A673 (cell line): ENCODE measurements around the gene TWSG1. TPM values are rescaled to one million over a fixed set of nuclear protein-coding genes. Genes with fewer than 3 reads are reported as not detected.

Experiments used
- BruUV-seq: library from RNA; stranded (reverse); fragments of 400-500 nt; replicated peaks from 2 replicates; lab custom pipeline; 2021; lab: Mats Ljungman, UMichigan
- CTCF ChIA-PET: fragments of 300-600 bp; sonication (Branson Sonifier 250); formaldehyde crosslinking; loops from one replicate; lab custom pipeline; 2022; ENCODE audit warnings: antibody characterized with exemption; lab: Charles Lee
- POLR2A ChIA-PET: fragments of 300-600 bp; sonication (Branson Sonifier 250); formaldehyde crosslinking; loops from one replicate; lab custom pipeline; 2022; ENCODE audit warnings: antibody characterized with exemption; ENCODE audit not compliant: low non-redundant PET; lab: Charles Lee
- DNase-seq: peaks from one replicate; pipeline ENCODE4 v3.0.0-alpha.2; 2015; ENCODE audit warnings: low spot score
- H3K27ac ChIP-seq: fragments of 200-600 bp; sonication (generic); 2 replicates; pipeline ENCODE4 v1.5.1; 2016; ENCODE audit warnings: mixed run types, low read depth, mild to moderate bottlenecking, mixed read lengths, antibody characterized with exemption, low read length; ENCODE audit not compliant: poor library complexity, severe bottlenecking
- H3K27me3 ChIP-seq: fragments of 200-600 bp; sonication (generic); replicated peaks from 2 replicates; pipeline ENCODE4 v1.6.1; 2017; ENCODE audit warnings: mixed run types, low read depth, mild to moderate bottlenecking, mixed read lengths, antibody characterized with exemption, low read length; ENCODE audit not compliant: insufficient read depth, poor library complexity
- H3K36me3 ChIP-seq: fragments of 200-600 bp; sonication (generic); 2 replicates; pipeline ENCODE4 v1.6.1; 2016; ENCODE audit warnings: mixed run types, mild to moderate bottlenecking, mixed read lengths, antibody characterized with exemption, low read length; ENCODE audit not compliant: insufficient read depth, poor library complexity, severe bottlenecking
- H3K4me1 ChIP-seq: fragments of 200-600 bp; sonication (generic); 2 replicates; pipeline ENCODE4 v1.6.1; 2017; ENCODE audit warnings: mixed run types, mild to moderate bottlenecking, mixed read lengths, antibody characterized with exemption, low read length; ENCODE audit not compliant: insufficient read depth, poor library complexity, severe bottlenecking
- H3K4me3 ChIP-seq: fragments of 200-600 bp; sonication (generic); 2 replicates; pipeline ENCODE4 v1.5.1; 2016; ENCODE audit warnings: low read depth, mixed run types, mild to moderate bottlenecking, mixed read lengths, low read length; ENCODE audit not compliant: poor library complexity, severe bottlenecking
- H3K9me3 ChIP-seq: fragments of 200-600 bp; sonication (generic); 2 replicates; pipeline ENCODE4 v1.6.1; 2016; ENCODE audit warnings: mixed run types, low read depth, mild to moderate bottlenecking, mixed read lengths, antibody characterized with exemption, low read length; ENCODE audit not compliant: poor library complexity, severe bottlenecking
- EZH2 ChIP-seq: fragments of 200-600 bp; sonication (generic); IDR thresholded peaks from 2 replicates; pipeline ENCODE4 v1.6.1; 2017; ENCODE audit warnings: borderline replicate concordance, low read depth, mild to moderate bottlenecking, mixed read lengths, antibody characterized with exemption, low read length; ENCODE audit not compliant: poor library complexity, severe bottlenecking
- intact Hi-C: fragments of 100-400 bp; cut with micrococcal nuclease; formaldehyde crosslinking; loops from one replicate; pipeline ENCODE4 v1.10.0; 2022; ENCODE audit not compliant: unreplicated experiment
- total RNA-seq: library from RNA; stranded (reverse); gene quantifications from 2 replicates; pipeline ENCODE4 v1.2.3, GENCODE V29; 2021
- TF ChIP-seq, protein P1 (sequence below): fragments of 300-800, 200-600 bp; sonication (generic); conservative IDR thresholded peaks from 2 replicates; pipeline ENCODE4 v1.5.1; 2017; ENCODE audit warnings: low read depth, mild to moderate bottlenecking, antibody characterized with exemption, low read length, moderate library complexity, mixed read lengths

Gene TWSG1
- total RNA-seq, 1 experiment from 2014 or later: 34.9 TPM

DNA sequence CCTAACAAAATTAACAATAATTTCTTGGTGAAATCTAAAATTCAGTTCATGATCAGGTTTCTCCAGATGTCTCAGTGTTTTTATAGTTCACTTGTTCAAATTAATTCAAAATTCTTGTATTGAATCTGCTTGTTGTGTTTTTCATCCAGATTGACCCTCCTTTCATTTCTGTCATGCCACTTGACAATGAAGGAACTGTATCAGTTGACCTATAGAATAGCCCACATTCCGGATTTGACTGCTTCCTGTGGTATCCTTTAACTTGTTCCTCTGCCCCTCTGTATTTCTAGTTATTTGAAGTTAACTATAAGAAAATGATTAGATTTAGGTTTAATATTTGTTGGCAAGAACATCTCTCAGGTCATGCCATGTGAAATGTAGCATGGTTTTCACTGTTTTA, 53.3 kb downstream of the TWSG1 start:
- DNase-seq: no peak
- Histone ChIP-seq H3K4me3 (no peak overlapping the region), H3K4me1 (no peaks in the 10 kb centered on the region), H3K36me3 (peaks cover 4% of the 10 kb centered on the region), H3K9me3 (peaks cover 10% of the 10 kb centered on the region), H3K27ac (no peak overlapping the region), H3K27me3 (no peaks in the 10 kb centered on the region)
- POLR2A ChIA-PET: no interaction called here
- CTCF ChIA-PET: no interaction called here
- TF ChIP-seq, protein P1, sequence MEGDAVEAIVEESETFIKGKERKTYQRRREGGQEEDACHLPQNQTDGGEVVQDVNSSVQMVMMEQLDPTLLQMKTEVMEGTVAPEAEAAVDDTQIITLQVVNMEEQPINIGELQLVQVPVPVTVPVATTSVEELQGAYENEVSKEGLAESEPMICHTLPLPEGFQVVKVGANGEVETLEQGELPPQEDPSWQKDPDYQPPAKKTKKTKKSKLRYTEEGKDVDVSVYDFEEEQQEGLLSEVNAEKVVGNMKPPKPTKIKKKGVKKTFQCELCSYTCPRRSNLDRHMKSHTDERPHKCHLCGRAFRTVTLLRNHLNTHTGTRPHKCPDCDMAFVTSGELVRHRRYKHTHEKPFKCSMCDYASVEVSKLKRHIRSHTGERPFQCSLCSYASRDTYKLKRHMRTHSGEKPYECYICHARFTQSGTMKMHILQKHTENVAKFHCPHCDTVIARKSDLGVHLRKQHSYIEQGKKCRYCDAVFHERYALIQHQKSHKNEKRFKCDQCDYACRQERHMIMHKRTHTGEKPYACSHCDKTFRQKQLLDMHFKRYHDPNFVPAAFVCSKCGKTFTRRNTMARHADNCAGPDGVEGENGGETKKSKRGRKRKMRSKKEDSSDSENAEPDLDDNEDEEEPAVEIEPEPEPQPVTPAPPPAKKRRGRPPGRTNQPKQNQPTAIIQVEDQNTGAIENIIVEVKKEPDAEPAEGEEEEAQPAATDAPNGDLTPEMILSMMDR: no peak
- TF ChIP-seq EZH2: no peak
- intact Hi-C loops: no loop called here
- no TSS peak for BruUV-seq

DNA sequence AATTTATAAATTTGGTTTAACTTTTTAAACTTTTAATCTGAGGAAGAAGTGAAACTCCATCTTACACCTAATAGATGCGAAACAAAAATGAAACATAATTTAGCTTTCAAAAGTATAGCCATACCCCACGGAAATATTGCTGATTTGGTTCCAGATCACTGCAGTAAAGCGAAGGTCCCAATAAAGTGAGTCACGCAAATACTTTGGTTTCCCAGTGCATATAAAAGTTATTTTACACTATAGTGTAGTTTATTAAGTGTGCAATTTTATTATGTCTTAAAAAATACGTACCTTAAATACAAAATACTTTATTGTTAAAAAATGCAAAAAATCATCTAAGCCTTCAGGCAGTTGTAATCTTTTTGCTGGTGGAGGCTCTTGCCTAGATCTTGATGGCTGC, 55.1 kb downstream of the TWSG1 start:
- no peak for DNase-seq
- Histone ChIP-seq H3K36me3 (peaks cover 4% of the 10 kb centered on the region), H3K27ac (no peak overlapping the region), H3K9me3 (peaks cover 10% of the 10 kb centered on the region), H3K4me3 (no peak overlapping the region), H3K4me1 (no peaks in the 10 kb centered on the region), H3K27me3 (no peaks in the 10 kb centered on the region)
- POLR2A ChIA-PET: no interaction called here
- no peak for TF ChIP-seq EZH2
- TF ChIP-seq, protein P1: no peak
- CTCF ChIA-PET: no interaction called here
- no TSS peak for BruUV-seq
- intact Hi-C loops: no loop called here

DNA sequence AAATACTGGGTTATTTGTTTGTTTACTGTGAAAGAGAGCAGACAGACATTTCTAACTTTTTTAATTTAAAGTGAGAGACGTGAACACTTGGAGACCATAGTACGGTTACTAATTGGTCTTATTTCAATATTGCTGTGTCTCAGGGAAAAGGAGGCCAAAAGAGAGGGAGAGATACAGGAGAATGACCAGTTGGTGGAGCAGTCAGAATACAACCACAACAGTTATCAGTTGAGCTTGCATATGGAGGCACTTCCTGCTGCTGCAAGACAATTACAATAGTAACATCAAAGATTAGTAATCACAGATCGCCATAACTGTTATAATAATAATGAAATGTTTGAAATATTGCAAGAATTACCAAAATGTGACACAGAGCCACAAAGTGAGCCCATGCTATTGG, 58.2 kb downstream of the TWSG1 start:
- no TSS peak for BruUV-seq
- CTCF ChIA-PET: no interaction called here
- POLR2A ChIA-PET: no interaction called here
- H3K4me1 ChIP-seq: no peaks in the 10 kb centered on the region
- intact Hi-C loops: no loop called here
- H3K27me3 ChIP-seq: no peaks in the 10 kb centered on the region
- TF ChIP-seq, protein P1: no peak
- TF ChIP-seq EZH2: no peak
- H3K9me3 ChIP-seq: peaks cover 10% of the 10 kb centered on the region
- H3K4me3 ChIP-seq: no peak overlapping the region
- peaks cover 4% of the 10 kb centered on the region for H3K36me3 ChIP-seq
- DNase-seq: no peak
- H3K27ac ChIP-seq: no peak overlapping the region
